Measurements from ENCODE around the gene DNAJB8.

DNAJB8 gene

DNA sequence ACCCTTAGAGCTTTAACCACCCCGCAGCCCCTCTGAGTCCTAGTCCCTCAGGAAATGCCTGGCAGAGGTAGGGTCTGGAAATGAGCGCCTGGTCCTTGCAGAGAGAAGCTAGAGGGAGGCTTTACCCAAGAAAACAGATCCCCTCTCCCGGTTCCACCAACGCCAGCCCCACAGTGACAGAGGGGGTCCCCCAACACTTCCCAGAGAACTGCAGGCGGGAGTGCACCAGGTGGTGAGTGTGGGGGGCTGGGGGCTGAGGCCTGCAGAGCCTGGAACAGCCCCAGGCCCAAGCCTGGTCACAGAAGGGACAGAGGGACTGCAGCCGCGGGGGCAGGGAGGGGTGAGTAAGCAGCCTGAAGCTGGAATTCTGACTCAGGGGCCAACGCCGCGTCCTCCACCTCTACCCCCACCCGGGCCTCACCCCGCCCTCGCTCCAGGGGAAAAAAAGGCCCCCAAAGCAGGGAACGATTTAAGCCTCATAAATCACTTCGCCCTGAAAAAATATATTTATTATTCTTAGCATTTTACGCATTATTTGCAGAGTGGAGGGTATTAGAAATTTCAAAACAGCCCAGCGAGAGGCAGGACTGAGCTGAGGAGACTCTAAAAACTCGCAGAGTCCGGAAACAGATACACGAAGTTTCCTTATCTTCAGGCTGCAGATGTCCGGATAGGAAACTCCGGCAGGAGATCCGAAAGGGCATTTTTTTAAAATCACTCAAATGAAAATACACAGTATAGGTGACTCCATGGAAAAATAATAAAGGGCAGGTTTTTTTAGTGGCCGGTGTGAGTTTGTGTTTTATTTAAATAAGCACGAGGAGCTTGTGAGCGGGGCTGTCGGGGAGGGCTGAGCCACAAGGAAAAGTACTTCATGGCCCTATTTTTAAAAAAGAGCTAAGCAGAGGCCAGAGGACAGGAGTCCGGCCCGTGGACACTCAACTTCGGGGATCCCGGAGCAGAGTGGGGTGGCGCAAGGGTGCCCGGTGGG lies 16.3 kb upstream of the DNAJB8 start:
- DNase-seq: peak; percentile 55

DNA sequence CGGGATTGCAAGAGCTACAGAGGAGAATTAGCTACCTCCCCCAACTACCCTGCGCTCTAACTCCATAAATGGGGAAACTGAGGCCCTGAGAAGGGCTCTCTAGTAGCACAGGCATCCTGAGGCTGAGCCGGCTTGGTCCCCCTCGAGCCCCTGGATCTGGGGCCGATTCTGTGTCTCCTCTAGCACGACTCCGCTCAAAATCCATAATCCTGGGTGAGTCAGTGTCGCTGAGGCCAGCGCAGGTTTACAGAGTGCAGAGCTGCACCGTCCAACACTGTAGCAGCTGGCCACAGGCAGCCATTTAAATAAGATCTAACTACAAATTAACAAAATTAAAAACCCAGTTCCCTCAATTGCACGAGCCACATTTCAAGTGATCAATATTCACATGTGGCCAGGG lies 15.5 kb upstream of the DNAJB8 start:
- peak; percentile 38 for DNase-seq

DNA sequence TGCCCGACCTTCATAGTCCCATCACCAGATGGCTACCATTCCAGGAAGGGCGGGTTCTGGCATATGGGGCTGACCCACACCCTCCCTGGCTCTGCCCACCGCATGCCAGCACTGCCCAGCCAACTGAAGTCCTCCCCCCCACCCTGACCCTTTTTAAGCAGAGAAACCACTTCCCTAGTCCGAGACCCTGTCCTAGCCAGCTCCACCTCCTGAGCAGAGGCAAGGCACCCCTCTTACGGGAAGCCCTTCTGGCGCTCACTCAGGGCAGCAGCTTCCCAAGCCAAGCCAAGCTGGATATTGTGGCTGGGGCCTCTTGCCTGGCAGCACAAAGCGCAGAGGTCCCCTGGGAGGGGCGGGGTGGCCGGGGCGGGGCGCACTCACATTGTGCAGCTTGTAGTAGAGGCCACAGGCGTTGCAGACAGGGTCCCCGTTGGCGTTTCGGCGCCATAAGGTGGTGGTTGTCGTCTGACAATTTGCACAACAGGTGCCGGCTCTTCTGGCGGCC lies 14.8 kb upstream of the DNAJB8 start:
- DNase-seq: no peak

DNA sequence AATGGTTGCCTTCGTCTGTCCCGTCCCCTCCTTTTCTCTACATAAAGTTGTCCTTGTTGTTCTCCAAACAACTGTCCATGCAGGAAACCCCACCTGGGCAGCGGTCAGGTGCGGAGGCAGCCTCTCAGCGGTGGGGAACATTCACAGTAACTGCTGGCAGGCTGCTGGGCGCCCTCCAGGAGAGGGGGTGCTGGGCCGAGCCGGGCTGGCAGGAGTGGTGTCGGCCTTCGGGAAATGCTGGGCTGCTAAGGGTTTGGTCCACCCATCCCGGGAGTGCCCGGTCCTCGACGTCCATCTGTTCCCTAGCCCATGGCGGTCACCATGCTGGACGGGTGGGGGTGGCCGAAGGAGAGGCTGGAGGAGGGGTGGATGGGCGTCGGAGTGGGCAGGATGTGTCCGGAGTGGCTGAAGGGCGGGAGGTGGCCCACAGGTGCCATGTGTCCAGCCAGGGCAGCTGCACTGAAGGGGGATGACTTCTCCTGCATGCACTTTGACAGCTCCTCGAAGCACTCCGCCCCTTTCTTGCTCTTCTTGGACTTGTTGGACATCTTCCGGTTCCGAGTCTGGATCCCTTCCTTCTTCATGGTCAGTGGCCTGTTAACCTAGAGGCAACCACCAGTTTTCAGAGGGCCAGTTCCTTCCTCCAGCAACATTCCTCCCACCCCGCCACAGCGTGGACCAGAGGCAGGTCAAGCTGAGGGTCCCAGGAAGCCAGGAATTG lies 14.2 kb upstream of the DNAJB8 start:
- DNase-seq: no peak

DNA sequence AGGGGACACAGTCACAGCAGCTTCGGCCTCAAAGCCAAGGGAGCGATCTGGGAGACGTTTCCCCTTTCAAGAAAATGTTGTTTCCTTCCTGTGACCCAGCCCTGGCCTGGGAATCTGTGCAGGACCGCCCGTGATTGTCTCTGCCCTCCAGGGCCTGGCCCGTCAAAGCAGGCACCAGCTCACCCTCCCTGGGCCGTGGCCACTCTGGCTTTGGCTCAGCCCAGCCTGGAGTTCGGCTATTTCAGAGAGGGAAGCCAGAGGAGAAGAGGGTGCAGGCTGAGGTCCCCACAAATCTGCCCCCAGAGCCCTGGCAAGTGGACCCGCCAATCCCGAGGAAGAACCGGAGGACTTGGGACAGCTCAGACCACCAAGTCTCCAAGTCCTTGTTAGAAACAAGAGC lies 13.6 kb upstream of the DNAJB8 start:
- DNase-seq: no peak

DNA sequence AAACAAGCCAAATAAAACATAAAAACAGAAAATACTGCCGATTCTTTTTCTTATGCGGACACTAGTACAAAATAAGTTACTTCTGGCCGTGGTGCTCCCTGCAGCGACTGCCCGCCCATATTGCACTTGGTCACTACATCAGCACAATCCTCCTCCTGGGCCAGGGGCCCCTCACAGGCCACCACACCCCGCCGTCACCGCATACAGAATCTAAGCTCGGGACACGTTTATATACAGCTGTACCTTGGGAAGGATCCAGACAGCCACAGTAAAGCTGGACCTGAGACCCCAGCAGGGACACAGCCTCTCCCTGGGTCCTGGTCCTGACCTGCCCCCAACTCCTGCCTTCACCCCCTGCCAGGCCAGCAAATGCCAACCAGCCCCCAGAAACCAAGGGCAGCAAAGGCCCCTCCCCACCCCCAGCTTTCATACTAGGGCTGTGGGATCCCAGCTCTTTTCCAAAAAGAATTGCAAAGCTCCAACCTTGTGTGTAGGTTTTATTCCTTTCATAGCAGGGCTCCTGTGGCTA lies 12.9 kb upstream of the DNAJB8 start:
- no peak for DNase-seq

DNA sequence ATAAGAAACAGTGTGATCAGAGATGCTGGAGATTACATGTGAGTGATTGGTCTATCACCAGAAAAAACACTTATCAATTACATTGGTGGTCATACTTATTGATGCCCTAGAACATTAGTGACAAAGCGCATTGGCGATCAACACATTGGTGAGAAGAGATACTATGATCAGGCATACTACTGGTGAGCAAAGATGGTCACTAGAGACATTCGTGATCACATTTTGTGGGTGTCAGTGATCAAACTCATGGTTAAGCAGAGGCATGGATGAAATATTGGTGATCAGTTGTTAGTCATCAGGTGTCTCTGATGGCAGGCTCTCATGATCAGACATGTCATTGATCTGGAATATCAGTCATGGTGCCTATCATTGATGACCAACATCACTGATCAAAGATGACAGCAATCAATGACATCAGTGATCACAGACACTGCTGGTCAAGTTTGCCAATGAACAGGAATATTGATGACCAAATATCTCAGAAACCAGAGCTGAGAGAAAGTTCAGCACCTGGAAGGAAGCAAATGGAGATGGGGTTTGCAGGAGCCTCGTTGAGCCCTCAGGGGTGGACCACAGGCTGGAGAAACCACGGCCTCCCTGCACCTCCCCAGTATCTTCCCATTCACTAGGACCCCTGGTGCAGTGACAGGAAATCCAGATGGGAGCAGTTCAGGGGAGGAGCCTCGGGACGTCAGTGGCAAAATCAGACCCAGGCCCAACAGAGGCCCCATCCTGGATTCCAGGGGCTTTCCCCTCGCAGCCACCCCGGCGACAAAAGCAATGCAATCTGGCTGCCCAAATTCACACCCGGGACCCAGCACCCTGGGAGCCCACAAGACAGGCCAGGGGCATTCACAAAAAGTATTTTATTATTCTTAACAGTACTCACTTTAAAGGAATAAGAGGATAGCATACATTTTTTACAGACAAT lies 12.2 kb upstream of the DNAJB8 start:
- DNase-seq: no peak

DNA sequence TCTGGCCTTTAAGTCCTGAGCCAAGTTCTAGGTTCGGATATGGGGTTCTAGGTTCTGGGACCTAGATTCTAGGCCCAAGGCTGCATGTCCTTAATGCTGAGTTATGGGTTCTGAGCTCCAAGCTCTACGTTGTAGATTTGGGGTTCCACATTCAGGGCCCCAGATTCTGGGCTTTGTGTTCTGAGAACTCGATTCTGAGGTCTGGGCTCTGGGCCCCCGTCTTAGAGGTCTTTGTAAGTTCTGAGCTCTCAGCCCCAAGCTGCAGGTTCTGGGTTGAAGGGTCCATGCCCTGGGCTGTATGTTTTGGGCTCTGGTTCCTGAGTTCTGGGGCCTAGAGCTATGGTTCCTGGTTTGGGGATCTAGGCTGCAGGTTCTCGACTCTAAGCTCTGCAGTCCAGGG lies 10.0 kb upstream of the DNAJB8 start:
- no peak for DNase-seq

DNA sequence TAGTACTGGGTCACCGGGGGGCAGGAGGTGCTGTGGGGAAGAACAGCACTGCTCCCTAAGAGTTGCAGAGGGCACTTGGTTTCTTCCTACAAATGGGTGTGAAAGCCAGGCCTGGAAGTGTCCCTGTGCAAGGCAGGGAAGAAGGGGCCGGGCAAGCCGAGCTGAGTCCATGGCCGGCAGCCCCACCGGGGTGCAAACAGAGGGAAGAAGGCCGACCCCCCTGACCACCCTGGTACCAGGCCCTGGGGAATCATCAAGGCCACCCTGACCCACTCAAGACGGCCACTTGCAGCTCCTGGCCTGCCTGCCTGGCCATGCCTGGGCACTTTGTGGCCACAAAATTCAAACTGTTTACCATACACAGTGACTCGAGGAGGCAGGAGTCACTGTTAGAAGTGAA lies 8.7 kb upstream of the DNAJB8 start:
- no peak for DNase-seq

DNA sequence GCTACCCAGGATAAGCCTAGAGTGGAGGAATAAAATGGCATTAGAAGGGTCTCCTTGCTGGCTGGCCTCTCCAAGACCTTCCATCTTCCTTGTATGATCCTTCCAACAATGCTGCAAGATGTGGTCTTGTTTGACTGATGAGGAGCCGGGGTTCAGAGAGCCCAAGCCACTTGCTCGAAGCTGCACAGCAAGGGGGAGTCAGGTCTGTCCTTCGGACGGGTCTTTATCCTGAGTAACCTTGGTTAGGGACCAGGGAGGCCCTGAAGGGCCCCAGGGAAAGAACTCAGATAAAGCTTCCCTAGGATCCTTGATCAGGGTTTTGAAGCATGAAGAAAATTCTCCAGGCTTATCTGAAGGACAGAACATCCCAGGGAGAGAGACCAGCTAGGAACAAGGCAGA lies 7.0 kb upstream of the DNAJB8 start:
- no peak for DNase-seq

DNA sequence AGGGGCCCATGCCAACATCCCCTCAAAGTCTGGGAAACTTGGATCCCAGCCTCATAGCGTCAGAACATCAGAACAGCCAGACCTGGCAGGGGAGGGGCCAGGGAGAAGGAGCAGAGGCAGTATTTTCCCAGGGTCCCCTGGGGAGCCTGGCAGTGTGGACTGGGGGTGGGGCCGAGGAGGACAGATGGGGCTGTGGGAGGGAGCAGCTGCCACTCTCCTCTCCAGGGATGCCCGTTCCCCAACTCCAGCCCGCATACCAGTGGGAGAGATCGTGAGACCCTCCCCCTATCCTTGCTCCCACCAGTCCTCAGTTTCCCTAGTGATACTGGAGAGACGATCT lies 6.5 kb upstream of the DNAJB8 start:
- no peak for DNase-seq

DNA sequence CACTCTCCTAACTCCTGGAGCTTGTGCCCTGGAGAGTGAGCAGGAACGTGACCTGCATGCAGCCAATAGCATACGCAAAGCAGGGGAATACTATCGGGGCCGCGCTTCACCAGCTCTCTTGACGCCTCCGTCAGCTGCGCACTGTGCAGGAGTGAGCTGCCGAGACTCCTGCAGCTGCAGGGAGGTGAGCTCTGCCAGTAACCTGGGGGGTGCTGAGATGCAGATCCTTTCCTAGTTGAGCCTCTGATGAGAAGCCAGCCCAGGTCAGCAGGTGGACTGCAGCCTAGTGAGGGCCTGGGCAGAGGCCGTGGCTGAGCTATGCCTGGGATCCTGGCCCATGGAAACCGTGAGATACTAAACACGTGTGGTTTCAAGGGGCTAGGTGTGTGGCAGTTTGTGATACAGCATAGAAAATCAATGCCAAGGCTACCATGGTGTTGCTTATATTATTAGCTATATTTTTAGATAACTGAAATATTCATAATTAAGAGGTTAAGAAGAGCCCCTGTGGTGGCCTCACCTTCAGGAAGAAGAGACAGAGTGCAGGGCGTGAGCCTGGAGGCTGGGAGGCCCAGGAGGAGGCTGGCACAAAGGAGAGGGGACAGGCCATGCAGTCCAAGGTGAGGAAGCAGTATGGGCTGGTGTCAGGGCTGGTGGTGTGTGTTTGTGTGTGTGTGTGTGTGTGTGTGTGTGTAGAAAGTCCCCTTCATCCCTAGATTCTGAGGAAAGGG lies 5.9 kb upstream of the DNAJB8 start:
- DNase-seq: no peak

DNA sequence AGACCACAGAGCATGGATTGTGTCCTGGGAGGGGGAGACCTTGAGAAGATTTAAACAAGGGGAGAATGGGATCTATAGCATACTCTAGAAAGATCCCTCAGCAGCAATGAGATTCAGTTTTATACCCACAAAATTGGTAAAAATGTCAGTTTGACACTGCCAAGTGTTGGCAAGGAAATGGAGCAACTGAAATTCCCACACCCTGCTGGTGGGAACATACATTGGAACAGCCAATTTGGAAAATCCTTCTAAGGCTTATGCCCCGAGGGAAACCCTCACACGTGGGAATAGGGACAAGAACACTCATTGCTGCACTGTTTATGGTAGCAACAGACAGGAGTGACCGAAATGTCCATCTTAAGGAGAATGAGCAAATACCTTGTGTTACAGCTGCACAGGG lies 5.0 kb upstream of the DNAJB8 start:
- no peak for DNase-seq

DNA sequence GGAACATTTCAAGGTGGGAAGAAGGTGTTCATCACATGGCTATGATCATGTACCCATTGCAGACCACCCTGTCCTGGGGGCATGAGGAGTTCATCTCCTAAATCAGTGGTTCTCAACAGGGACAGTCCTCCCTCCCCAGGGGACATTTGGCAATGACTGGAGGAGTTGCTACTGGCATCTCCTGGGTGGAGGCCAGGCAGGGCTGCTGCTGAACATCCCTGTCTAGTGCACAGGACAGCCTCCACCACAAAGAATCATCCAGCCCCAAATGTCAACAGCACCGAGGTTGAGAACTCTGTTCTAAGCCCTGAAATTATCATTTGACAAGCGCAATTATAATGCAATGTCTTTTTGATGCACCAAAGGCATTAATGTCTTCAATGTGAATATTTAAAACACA lies 4.4 kb upstream of the DNAJB8 start:
- no peak for DNase-seq

DNA sequence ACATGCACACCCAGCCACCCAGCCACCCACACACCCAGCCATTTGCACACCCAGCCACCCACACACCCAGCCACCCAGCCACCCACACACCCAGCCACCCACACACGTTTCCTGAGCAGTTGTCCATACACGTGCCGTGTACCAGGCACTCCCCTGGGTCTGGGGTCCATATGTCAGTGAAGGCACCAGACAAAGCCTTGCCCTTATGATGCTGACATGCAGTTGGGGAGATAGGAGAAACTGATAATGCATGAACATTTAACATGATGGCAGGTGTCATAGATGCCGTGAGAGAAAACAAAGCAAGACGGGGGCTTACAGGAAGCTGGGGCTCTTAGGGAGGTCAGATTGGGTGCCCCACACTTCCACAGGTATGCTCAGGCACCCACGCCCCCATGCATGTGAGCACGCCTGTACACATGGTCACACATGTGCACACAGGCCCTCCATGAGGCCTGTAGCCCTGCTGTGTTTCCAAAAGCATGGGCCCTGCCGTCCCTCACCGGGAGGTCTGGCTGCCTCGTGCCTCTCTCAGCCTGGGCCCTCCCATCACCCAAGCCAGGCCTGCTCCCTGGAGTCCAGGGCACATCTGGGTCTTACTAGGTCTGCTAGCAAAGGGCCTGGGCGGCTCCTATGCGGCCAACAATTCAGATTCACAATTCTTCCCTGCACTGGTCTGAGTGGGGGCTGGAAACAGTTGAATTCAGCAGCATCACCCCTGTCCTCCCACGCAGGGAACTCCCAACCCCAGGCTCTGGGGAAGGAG lies 3.6 kb upstream of the DNAJB8 start:
- DNase-seq: no peak

DNA sequence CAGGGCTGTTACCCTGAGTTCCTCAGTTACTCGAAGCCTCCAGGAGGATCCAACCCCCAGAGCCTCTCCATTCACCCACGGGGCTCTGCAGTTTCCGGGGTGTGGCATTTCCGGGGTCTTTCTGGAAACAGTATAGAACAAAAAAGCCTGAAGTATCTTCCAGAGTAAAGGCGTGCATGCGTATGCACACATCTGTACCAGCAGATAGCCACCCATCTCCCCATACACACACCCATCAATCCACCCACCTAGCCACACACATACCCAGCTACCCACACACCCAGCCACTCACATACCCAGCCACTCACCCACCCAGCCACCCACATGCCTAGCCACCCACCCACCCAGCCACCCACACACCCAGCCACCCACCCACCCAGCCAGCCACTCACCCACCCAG lies 2.9 kb upstream of the DNAJB8 start:
- no peak for DNase-seq

DNA sequence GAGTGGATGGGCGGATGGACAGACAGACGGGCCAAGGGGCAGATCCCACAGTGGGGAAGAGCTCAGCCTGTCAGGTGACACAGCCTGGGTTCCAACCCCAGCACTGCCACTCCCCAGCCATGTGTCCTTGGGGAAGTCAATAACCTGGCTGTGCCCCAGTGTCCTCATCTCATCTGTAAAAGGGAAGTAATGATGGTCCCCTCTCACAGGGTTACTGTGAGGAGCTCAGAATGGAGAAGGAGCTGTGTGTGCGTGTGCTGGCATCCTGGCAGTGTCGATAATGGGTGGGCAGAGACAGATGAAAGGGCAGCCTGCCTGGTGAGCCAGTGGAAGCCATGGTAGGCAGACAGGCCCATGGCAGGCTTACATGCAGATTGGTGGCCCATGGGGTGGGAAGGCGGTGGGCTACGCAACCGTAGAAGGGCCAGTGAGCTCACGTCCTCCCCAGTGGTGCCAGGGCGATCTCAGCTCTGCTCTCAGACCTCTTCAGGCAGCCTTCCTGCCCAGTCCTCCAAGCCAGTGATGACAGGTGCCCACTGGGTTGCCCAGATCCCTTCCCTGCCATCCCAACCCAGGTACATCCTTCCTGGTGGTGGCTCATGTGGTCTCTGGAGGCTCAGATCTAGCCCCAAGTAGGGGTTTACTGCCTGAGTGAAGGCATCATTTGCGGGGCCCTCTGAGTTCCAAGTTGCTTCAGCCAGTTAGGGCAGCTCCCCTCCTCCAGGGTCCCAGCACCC lies 2.3 kb upstream of the DNAJB8 start:
- no peak for DNase-seq

DNA sequence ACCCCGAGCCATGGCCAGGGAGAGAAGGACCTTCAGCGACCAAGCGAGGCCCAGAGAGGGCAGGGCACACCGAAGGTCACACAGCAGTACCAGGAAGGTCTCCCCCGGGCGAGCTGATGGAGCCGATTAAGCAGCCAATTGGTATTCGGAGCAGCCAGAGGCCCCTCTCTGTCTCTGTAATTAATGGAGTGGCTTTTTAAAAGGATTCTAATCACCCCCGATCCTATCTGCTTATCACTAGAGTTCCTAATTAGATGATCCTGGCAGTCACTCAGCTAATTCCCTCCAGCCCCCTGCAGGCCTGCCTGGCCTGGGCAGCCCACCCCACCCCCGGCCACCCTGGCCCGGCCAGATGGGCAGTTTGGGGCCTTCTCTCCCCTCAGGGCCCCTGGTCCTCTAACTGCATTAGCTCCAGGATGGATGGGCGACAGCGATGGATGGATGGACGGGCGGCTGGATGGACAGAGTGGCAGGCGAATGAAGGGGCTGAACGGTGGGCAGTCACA lies 1.6 kb upstream of the DNAJB8 start:
- DNase-seq: no peak

DNA sequence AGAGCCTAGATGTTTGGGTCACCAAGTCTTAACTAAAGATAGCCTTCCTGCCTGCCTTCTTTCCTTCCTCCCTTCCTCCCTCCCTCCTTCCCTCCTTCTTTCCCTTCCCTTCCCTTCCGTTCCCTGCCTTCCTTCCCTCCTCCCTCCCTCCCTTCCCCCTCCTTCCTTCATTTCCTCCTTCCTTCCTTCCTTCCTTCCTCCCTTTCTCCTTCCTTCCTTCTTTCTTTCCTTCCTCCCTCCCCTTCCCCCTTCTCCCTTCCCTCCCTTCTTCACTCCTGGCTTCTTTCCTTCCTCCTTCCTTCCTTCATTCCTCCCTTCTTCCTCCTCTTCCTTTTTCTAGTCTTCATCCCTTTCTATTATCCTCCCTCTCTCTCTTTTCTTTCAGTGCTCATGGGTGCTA lies 2.0 kb downstream of the DNAJB8 start:
- DNase-seq: no peak

DNA sequence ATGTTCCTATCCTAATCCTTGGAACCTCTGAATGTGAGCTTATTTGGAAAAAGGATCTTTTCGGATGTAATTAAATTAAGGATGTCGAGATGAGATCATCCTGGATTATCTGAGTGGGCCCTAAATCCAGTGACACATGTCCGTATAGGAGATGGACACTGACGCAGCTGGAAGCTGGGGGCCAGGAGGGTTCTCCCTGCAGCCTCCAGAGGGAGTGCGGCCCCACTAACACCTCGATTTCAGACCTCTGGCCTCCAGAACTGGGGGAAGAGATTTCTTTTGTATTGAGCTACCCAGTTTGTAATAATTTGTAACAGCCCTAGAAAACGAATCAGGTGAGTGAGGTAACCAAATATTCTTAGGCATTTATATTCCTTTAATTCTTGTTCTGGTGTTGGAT lies 2.5 kb downstream of the DNAJB8 start:
- DNase-seq: no peak
